HG03139 (cell line): ENCODE data around the gene PSORS1C2.

Source experiments
- ATAC-seq: cut with Tn5 transposase; IDR thresholded peaks from one replicate; pipeline ENCODE4 v1.9.1; 2021; ENCODE audit not compliant: unreplicated experiment

PSORS1C2 gene

DNA sequence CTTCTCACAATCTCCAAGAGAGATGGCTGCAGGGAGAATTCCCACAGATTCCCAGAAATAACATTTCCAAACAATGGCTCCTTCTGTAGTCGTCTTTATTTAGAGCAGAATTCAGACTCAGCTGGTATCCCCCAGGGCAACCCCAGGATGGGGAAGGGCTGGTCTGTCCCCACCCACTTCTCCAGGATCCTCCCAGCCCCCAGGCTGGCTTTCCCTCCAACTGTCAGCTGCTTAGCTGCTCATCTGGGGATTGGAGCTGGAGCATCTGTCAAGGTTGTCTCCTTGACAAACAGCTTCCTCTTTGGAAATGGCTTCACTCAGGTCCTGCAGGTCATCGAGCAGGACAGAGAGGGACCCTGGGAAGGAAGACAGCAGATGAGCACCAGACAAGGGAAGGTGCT, 3.5 kb upstream of the PSORS1C2 start:
- ATAC-seq = no peak

DNA sequence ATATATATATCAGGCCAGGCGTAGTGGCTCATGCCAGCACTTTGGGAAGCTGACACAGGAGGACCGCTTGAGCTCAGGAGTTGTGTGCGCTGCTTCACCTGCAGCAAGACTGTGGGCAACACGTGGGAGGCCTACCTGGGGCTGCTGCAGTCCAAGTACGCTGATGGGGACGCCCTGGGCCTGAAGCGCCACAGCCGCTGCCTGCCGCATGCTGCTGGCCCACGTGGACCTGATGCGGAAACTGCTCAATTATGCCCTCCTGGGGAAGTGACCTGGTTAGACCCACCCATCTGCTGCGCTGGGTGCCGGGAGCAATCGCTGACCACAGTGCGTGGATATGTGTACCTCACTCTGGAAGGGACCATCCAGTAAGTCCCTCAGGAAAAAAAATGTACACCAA, 1.8 kb upstream of the PSORS1C2 start:
- ATAC-seq = no peak

DNA sequence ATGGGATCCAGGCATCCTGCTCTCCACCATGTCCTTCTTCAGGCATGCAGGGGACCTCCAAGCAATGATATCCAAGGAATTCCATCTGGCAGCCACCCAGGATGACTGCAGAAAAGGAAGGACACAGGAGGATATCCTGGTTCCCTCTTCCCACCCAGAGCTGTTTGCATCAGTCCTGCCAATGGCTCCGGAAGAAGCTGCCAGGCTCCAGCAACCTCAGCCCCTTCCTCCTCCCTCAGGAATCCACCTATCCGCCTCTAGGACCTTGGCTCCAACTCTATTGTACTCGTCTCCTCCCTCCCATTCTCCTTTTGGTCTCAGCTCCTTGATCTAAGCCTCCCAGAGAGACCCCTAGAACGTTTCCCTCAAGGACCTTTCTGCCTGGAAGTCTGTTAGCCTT, 733 bp upstream of the PSORS1C2 start:
- no peak for ATAC-seq

DNA sequence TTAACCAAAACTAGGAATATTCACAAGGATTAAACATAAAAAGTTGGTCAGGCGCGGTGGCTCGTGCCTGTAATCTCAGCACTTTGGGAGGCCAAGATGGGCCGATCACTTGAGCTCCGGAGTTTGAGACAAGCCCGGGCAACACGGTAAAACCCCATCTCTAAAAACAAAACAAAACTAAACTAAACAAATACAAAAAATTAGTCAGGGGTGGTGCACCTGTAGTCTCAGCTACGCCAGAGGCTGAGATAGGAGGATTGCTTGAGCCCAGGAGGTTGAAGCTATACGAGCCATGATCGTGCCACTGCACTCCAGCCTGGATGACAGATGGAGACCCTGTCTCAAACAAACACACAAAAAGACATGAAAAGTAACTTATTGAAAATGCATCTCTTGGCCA, 3.2 kb downstream of the PSORS1C2 start:
- ATAC-seq = no peak

DNA sequence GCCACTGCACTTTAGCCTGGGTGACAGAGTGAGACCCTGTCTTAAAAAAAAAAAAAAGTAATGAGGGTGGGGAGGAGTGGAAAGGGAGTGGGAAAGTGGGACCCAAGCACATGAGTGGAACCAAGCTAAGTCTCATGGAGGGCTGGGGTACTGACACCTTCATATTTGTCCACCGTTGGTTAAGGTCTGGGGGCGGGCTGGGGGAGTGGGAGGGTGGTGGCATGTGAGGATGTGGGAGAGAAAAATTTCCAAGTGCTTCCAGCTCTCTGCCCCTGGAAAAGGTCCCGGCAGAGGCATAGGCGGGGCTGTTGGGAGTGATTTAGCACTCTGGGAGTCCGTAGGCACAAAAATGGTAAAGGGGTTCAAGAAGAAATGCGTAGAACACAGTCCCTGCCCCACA, 6.1 kb downstream of the PSORS1C2 start:
- no peak for ATAC-seq

DNA sequence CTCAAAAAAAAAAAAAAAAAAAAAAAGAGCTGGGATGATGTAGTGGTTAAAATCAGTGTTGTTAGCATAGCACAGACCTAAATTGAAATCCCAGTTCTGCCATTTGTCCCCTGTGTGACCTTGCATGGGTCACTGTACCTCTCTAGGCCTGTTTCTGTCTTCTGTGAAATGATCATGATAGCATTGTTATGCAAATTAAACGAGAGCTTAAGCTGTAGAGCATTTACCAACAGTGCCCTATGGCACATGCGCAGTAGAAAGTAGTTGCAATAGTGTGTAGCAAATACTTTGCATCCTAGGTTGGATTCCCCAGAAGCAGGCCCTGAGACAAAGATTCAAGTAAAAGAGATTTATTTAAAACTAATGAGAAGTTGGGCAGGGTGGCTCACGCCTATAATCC, 7.3 kb downstream of the PSORS1C2 start:
- no peak for ATAC-seq

DNA sequence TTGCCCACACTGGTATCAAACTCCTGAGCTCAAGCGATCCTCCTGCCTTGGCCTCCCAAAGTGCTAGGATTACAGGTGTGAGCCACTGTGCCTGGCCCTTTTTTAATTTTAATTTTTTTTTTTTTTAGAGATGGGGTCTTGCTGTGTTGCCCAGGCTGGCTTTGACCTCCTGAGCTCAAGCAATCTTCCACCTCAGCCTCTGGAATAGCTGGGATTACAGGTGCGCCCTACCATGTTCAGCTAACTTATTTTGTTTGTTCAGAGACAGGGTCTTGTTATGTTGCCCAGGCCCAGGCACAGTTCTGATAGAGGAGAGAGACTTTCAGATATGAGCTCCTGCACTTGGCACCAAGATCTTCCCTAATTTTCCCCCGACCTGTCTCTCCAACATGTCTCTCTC, 8.1 kb downstream of the PSORS1C2 start:
- no peak for ATAC-seq

DNA sequence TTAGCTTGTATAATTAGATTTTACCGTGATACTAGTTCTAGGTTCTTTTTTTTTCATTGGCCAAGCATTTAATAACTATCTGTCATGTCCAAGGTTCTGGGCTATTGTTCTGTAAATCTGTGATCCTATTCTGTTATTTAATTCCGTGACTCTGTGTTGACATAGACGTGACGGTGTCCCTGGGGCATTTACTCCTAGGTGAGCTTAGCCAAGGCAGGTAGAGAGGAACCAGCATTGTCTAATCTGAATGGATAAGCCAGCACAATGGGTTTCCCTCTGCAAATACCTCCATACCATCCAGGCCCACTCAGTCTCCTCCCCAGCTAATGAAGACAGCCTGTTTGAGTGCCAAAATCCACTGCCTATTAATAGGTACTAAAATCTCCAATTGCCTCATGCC, 9.7 kb downstream of the PSORS1C2 start:
- ATAC-seq = no peak

DNA sequence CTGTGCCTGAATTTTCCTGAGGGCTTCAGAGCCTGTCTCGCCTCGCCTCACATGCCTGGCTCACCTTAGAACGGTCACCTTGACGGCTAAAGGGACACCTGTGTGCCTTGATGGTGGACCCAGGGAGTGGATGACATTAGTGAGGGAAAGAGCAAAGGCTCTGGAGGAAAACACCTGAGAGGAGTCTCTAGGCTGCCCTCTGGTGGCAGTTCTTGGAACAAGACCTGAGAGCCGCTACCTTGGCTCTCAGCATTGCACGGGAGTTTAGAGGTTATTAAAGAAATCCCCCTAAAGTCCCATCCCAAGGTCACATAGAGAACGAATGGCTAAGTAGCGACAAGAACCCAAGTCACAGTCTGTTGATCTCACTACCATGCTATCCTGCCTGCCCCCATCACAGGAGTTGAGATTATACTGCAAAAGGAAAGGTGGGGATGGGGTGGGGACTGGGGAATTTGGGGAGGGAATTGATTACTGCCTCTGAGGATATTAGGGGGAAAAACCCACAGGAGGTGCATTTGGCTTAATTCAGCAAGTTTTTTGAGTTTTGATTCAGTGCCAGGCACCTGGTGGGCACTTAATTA, 10.7 kb downstream of the PSORS1C2 start:
- no peak for ATAC-seq

DNA sequence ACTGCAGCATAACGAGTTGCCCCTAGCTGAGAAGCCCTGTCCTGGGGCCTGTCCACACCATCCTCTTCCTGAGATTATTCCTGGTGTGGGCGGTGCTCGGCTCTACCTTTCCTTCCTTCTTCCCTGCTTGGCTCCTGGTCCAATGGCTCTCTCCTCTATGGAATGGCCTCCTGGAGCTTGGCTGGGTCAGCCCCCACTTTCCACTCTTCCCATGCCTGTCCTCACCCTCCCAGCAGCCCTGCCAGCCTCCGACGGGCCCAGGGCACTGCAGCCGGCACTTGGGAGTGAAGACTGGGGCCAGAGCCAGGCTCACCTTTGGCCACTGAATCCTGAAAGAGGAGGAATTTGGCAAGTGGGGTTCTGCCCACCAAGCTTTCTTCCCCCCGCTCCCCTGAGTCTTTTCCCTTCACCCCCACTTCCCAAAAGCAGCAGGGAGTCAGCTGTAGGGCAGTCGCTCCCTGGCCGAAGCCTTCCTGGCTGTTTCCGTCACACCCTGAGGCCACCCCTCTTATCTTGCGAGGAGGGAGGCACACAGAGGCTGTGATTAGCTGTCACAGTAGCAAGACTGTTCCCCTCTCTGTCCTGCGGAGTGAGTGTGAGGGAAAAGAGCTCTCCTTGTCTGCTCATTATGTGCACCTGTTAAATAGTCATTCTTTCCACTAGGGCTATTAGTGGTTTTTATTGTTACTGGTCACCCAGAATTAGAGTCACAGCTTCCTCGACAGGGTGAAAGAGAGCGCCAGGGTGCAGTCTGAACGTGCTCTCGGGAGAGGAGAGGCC, 12.3 kb downstream of the PSORS1C2 start:
- no peak for ATAC-seq

DNA sequence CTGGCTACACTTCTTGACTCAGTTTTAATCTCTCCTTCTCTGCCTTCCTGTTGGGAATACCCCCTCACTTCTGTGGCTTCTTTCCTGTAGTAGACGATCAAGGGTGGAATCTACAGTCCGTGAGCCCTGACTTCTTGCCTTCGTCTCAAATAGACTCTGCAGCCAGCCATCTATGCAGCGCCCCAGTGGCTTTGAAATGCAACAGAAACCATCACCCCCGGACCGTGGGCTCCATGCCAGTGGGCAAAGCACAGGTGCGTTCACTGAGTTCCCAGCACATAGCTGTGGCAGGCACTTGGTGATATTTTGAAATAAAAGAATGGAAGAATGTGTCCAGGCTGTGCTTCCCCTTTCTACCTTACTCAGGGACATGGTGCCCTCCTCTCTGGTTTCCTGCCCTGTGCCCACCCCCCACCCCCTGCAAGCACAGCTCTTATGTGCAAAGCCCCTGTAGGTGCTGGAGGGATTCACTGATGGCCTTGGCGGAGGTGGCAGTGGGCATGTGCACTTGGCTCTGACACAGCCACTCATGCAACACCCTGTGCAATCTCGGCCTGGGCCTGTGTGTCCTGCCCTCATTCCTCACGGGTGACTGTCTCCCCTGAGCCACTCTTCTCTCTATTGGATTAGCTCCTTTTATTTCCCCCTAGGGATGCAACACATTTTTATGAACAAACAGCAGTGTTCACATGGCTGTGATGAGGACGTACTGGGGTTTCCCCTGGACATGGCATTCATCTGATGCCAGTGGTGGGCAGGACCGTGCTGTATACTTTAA, 13.1 kb downstream of the PSORS1C2 start:
- ATAC-seq = no peak

DNA sequence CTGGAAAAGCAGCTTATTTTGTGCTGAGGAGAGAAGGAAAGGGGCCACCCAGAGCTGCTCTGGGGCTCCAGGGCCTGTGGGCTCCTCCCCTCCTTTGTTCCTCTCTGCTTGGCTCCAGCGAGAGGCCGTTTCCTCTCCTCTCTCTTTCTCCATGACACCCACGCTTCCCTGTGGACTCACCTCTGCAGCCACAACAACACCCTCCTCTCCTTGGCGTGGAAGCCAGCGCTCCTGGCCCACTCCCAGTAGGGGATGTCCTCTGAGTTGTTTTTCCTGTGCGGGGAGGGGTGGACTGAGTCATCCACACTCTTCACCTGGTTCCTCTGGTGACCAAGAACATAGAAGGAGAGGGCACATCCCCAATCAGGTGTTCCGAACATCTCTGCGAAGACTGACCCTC, 13.7 kb downstream of the PSORS1C2 start:
- ATAC-seq = no peak

DNA sequence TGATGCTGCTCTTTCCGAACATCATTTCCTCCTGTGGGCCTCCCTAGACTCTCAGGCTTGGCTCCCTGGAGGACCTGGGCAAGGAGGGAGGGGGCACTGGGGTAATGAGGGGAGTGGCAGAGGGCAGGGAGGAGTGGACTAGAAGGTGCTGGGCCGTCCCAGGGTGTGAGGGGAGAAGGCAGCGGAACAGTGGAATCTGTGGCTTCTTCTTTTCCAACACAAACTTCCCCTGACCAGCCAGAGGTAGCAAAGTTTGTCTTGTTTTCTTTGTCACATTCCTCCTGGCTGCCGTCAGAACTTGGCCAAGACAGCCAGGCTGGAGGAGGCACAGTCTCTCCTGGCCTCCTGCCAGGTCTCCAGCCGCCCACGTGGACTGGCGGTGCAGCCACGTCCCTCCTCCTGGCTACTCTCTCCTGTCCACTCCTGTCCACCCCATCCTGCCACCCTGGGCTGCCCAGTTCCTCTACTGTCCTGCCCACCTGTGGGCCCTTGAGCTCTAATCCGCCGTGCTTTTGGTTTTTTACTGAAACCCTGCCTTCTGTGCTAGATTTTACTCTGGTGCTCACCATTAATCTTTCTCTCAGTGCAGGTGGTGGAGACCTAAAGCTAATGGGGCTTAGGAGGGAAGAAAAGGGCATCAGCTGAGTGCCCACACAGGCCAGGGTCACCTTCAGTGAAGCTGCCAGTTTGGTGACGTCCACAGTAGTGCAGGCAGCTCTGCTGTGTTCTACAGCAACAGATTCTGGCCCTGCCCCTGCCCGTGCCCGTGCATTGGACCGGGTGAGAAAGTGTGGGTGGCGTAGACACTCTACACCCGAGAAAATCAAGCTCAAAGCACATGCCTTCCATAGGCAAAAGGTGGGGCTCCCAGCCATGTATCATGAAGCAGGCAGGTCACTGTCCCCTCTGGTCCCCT, 15.8 kb downstream of the PSORS1C2 start:
- no peak for ATAC-seq

DNA sequence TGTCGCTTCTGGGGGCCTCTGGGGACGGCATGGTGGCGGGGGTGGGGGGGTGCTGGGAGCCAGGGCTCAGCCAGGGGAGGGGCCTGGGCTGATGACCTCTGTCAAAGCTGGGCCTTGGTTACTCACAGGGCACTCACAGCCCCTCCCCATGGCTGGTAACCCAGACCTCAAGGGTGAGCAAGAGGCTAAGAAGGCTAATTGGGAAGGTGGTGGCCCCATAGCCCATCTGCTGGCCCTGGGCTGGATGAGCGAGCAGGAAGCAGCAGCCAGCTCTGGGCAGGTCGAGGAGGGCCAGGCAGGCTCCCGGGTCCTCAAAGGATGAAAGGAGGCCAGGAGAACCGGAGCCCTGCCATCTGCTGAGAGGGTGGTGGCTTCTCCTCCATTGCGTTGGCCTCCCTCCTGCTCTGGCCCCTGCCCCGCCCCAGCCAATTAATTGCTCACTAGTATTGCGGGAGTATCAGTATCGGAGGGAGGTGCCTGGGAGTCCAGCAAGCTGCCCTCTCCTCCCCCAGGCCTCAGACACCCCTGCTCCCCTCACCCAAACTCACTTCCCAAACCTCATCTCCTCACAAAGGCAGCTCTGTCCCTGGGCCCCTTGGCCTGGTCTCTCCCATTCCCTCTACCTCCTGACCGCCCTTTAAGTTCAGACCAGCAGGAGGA, 17.6 kb downstream of the PSORS1C2 start:
- no peak for ATAC-seq

DNA sequence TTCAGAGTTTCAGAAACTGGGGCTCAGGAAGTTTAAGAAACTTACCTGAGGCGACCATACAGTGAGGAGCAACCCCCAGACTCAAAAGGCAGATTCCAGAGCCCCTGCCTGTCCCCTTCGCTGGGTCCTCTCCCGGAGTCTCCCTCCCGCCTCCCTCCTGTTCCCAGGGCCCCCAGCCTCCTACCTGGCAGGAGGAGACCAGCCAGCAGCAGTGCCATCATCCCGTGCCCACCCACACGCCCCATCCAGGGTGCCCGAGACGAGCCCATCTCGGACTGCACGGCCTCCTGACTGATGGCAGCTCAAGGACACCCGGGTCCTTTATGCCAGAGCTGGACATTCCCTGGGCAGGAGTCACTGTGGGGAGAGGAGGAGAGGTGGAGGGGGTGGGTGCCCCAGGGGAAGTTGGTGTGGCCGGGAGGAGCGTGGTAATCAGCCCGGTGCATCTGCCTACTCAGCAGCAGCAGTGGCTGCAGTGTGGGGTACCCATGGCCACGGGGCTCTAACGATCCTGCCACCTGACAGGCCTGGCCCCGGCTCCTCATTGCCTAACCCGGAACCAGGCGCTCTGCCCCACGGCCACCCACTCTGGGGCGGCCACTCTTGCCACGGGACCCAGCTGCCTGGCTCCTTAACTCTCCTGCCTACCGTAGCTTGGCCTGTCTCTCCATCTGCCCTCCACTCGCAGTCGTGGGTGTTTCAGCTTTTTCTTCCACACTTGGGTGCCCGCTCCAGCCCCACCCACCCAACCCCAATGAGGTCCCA, 18.5 kb downstream of the PSORS1C2 start, which contains the start of gene CDSN:
TSS of gene CDSN (minus strand) at position 296 of the 765 bp plus-strand sequence. CDS start at position 269, 27 bp downstream.
- ATAC-seq = no peak

DNA sequence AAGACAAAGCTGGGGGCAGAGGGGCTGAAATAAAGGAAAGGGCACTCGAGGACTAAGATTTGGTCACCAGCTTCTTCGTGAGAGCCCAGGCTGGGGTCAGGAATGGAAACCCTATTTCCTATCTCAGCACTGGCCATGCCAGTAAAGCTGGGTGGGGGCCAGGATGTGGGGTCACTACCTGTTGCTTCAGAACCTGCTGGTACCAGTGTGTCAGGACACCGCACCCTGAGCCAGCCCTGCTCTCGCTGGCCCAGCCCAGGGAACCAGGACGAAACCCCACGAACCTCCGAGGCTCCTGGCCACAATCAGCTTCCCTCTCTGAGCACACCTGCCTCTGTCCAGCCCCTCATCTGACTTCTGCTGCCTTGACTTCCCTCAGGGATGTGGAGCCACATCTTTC, 20.7 kb downstream of the PSORS1C2 start:
- no peak for ATAC-seq

DNA sequence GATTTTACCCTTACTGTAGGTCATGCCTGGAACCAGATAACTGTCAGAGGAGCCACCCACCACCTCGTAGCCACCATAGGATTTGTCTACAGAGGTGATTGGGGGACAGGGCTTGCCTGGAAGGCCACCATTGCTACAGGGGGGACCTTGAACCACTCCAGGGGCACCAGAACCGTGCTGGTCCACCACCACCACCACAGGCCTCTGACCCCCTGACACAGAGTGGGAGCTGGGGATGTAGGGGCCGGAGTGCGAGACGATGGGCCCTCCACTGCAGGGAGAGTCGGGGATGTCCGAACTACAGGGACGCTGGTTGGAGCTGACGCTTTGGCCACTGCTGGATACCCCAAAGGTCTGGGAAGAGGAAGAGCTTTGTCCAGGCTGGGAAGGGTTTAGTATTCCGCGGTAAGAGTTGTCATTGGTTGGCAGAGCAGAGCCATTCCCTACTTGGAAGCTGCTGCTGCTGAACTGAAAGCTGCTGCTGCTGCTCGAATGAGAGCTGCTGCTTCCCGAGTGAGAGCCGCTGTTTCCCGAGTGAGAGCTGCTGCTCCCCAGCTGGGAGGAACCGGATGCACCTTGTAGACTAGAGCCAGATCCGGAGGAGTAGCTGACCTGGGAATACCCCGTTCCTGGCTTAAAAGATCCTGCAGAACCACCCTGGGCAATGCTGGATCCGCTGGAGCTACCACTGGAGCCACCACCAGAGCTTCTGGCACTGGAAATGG, 22.0 kb downstream of the PSORS1C2 start:
- no peak for ATAC-seq

DNA sequence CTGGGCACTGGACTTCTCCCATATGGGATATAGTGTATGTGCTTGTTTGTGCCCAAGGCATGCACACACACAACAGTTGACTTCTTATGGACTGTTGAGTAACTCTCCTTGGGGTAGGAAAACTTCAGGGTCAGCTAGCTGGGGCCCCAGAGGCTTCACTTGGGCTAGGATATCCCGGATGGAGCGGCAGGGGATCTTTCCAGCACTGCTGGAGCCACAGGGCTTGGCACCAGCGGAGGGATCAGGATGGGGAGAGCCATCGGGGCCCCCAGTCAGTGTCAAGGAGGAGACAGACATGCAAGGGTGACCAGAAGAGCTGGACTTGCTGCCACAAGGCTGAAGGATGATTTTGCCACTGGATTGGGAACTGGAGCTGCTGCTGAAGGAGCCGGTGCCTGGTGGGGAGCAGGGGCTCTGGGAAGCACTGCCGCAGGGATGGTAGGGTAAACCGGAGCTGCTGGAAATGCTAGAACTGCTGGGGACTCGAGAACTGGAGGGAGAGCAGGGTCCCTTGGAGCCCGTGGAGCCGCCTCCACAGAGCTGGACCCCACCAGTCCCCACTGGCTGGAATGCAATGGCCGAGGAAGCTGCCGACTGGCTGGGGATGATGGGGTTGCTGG, 22.8 kb downstream of the PSORS1C2 start:
- no peak for ATAC-seq
